HG03575 (cell line): ENCODE results near the gene SLC39A5.
"Not testable (repeated sequence)": the region's sequence is repeated elsewhere in the genome, so short reads cannot be mapped to it uniquely, and the experiment has no call there.

Experiments used
- ATAC-seq: cut with Tn5 transposase; IDR thresholded peaks from one replicate; pipeline ENCODE4 v1.9.1; 2021; ENCODE audit not compliant: unreplicated experiment, insufficient number of reproducible peaks, low FRiP score; ENCODE audit errors: extremely low read depth

The SLC39A5 gene

DNA sequence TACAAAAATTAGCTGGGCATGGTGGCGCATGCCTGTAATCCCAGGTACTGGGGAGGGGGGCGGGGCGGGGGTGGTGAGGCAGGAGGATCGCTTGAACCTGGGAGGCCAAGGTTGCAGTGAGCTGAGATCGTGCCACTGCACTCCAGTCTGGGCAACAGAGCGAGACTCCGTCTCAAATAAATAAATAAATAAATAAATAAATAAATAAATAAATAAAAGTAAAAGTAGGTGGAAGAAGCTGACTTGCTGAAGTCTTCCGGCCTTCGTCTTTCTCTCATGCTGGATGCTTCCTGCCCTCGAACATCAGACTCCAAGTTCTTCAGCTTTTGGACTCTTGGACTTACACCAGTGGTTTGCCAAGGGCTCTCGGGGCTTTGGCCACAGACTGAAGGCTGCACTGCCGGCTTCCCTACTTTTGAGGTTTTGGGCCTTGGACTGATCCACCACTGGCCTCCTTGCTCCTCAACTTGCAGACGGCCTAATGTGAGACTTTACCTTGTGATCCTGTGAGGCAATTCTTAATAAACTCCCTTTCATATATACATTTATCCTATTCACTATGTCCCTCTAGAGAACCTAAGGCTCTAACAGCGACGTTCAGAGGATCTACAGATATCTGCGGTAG lies 36.3 kb downstream of the SLC39A5 start:
- not testable (repeated sequence) for ATAC-seq

DNA sequence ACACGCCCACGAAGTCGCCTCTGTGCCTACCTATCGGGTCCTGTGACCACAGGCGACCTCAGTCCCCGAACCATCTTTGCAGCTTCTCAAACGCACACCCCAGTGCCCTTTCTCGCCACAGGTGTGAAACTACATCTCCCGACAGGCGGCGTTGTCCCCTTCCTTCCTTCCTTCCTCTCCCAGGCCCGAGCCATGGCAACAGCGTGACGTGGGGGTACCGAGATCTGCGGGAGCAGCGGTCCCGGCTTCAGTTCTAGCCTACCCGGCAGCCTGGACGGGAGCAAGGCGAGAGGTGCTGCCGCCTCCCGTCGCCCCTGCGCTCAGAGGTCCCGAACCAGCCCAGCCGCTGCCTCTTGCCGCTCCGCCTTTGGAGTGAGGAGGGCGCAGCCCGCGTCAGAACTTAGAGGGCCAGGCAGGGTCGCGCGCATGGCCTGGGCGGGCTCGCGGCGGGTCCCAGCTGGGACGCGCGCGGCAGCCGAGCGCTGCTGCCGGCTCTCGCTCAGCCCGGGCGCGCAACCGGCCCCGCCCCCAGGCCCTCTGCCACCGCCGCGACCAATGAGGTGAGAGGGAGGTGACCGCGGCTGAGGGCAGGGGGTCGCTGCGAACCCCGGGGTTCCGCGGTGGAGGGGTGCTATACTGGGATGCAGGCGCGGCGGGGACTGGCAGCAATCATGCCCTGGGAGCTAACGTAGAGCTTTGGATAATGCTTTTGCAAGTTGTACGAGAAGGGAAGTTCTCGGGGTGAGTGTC lies 37.0 kb downstream of the SLC39A5 start, which contains the start of gene COQ10A:
TSS of gene COQ10A (plus strand) at position 250 of the 750 bp plus-strand sequence. CDS start at position 427, 177 bp downstream.
- no peak for ATAC-seq

DNA sequence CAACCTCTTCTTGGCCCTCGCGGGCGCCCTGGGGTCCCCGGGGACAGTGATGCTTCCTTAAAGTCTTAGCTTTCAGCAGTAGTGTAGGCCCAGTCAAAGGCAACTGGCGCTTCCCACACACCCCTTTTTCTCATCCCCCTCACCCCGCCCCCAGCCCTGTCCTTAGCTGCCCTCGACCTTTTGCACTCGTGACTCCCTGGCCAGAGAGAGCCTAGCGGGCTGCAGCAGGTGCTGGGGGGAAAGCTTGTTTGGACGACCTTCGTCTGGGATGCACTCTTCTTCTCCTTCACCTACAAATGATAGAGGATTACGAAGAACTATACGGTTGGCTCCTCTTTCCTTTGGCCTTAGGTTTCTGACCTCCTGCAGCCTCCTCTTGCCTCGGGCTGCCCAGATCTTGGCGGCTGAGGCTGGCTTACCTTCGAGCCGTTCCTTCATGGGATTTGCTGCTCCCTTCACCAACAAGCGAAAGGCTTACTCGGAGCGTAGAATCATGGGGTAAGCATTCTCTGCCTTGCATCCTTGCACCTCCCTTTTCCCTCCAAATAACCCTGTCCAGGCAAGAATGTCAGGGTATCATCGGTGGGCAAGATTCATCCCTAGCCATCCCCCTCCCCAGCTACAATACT lies 37.7 kb downstream of the SLC39A5 start:
- ATAC-seq = no peak

DNA sequence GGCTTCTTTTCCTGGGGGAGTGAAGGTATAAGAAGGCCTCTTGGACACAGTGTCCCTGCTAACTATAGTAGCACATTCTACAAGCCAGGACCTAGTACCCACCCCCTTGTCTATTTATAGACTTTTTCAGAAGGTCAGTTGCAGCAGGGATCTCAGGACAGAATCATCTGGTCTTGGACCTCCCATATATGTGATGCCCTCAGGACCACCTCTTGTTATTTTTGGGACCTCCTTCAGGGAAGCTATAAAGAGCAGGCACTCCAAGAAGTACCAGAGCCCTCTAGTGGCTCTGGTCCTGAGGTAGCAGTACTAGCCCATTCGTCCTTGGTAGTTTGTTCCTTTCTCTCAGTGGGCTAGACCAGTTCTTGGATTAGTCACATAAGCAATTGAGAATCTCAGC lies 41.2 kb downstream of the SLC39A5 start:
- ATAC-seq = no peak

DNA sequence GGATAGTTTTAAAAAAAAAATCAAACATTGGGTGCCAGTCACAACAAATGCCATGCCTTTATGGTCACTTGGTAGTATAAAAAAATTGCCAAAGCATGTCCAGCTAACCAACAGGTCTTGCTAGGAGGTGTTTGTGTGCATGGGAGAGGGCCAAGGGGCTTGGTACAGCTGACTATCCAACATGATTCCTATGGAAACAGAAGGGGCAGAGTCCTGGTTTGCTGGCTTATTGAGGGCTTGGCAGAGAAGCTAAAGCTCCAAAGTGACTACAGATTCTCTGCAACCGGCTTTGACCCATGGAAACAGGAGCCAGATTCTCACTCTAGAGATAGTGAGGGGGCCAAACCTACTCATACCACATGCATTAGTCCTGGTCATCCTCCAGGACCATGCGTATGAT lies 42.6 kb downstream of the SLC39A5 start:
- not testable (repeated sequence) for ATAC-seq

DNA sequence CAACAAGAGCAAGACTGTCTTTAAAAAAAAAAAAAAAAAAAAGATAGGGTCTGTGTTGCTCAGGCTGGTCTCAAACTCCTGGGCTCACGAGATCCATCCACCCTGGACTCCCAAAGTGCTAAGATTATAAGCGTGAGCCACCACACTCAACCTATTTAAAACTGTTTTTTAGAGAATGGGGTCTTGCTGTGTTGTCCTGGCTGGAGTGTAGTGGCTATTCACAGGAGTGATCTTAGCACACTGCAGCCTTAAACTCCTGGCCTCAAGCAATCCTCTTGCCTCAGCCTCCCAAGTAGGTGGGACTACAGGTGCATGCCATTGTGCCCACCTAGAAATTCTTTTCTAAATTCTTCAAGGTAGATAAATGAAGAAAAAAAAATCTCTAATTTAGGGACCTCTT lies 44.4 kb downstream of the SLC39A5 start:
- ATAC-seq = no peak

DNA sequence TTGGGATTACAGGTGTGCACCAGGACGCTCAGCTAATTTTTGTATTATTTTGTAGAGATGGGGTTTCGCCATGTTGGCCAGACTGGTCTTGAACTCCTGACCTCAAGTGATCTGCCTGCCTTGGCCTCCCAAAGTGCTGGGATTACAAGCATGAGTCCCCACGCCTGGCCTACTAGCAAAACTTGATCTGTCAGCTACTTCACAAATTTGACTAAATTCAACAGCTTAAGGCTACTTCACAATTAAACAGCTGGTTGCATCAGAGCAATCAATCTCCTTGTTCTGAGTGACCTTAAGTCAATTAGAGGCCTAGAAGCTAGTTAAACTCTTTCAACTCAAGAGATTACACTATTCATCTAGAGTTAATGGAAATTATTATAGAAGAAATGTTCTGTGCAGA lies 49.1 kb downstream of the SLC39A5 start:
- no peak for ATAC-seq

DNA sequence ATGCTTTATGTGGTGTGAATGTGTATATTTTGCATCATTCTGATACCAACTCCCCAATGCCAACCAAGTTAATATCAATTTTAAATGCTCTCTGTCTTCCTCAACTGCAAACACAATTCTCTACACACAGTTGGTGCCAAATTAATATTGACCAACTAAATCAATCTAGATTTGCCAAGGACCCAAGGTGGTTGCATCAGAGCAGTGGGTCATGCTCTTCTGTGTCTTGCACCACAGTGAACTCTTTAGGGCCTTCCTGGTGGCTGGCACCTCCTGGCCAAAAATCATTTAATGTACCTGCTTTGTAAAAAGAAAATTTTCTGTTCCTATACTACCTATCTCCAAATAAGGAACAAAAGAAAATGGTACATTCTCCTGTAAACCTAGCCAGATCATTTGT lies 51.0 kb downstream of the SLC39A5 start:
- ATAC-seq = no peak

DNA sequence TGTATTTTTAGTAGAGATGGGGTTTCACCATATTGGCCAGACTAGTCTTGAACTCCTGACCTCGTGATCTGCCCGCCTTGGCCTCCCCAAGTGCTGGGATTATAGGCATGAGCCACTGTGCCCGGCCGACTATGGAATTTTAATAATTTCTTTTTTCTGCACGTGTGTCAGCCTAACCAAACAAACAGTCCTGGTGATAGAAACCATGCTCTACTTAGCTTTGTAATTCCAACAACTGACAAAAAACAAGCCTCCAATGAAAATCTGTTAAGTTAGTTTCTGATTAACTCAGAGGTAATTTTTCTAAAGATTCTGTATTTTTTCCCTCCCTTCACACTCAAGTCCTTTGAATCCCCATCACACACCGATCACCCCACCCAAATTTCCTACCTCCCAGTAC lies 52.2 kb downstream of the SLC39A5 start:
- ATAC-seq = no peak

DNA sequence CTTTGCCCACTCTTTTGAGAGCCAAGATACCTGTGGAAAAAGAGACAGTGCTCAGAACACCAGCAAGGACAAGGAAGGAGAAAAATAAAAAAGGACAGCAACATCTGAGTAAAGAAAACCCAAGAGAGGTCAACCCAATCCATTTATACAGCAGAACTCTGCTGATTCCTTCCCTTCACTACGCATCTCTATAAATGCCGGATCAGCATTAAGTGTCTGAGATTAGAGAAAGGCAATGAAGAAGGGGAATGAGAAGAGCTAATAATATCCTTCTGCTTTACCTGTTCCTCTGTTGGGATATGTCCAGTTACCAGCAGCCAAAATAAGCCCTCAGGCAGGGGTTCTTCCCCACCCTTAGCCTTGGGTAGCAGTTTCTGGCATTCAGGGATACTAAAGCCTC lies 52.7 kb downstream of the SLC39A5 start:
- ATAC-seq = no peak

DNA sequence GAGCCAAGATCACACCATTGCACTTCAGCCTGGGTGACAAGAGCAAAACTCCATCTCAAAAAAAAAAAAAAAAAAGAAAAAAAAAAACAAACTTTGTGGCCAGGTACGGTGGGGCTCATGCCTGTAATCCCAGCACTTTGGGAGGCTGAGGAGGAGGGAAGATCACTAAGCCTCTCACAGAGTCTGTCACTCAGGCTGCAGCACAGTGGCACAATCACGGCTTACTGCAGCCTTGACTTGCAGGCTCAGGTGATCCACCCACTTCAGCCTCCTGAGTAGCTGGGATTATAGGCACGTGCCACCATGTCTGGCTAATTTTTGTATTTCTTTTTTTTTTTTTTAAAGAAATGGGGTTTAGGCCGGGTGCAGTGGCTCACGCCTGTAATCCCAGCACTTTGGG lies 54.4 kb downstream of the SLC39A5 start:
- not testable (repeated sequence) for ATAC-seq

DNA sequence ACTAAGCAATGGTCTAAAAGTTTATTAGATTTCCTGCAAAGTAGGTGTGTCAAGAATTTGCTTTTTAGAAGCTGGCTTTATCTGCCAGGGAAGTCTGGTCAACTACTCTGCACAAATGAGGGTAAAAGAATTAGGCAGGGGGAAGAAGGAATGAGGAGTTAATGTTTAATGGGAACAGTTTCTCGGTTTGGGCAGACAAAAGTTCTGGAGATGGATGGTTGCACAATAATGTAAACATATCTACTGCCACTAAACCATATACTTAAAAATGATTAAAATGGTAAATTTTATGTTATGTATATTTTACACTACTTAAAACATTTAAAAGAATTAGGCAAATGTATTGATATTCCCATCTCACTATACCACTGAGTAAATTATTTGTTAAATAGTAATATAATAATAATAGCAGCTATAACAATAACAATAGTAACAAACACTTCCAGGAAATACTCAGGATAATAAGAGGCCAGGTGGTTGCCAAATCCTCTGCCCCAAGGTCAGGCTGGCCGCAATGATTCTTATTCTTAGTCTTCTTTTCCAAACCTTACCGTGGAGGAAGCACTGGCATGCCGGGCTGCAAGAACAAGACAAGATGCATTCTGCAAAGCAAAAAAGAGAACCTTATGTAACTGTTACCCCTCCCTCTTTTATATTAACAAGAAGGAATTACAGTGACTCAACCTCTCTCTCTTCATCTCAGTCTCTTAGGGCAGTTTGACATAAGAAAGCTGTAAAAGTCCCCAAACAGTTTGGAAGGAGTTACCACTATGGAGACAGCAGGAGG lies 56.4 kb downstream of the SLC39A5 start:
- ATAC-seq = no peak
